Measurements from ENCODE around the gene PHYHD1. TPM values are rescaled to one million over a fixed set of nuclear protein-coding genes. Genes with fewer than 3 reads are reported as not detected.

Gene PHYHD1
- total and polyA plus RNA-seq, 2 of the 4 experiments (the other 2 are of a cell fraction) = 2.2 to 8.4 TPM

- H3K4me1 ChIP-seq (ENCODE audit: control insufficient read depth, insufficient read depth, low read length) = peaks cover 31% of the 10 kb centered on the region
- no peaks in the 10 kb centered on the region for H3K9me3 ChIP-seq (ENCODE audit: control insufficient read depth, insufficient read depth, low read length)
- no peak overlapping the region for H3K9ac ChIP-seq (ENCODE audit: low read depth, low read length)
- H3K18ac ChIP-seq (ENCODE audit: low read depth, low read length) = no peak overlapping the region
- H2BK20ac ChIP-seq (ENCODE audit: low read depth, low read length) = peak overlapping the region; percentile 44
- ATAC-seq (ENCODE audit: low read depth) (no peak), DNase-seq (no peak)
- peak overlapping the region; percentile 99 for H2BK5ac ChIP-seq (ENCODE audit: low read depth, low read length, poor library complexity, severe bottlenecking)
- no TSS peak for BruUV-seq (replicated peaks)
- intact Hi-C loops (cut with micrococcal nuclease) = no loop called here
- no peak overlapping the region for H3K4me3 ChIP-seq (ENCODE audit: insufficient read depth, low read depth, low read length)
- peak overlapping the region; percentile 90 to 94; a peak in 2 of 4 replicates for H4K8ac ChIP-seq (ENCODE audit: low read depth in 2 of 2, low read length in 2 of 2)
- no peaks in the 10 kb centered on the region; the same call in none of the 2 replicates for H4K20me1 ChIP-seq (ENCODE audit: insufficient read depth, low read length)
- peaks cover 47% of the 10 kb centered on the region for H3K9me1 ChIP-seq (ENCODE audit: insufficient read depth, low read length)
- no peak overlapping the region for H2AK9ac ChIP-seq (replicated peaks; ENCODE audit: low read depth, low read length, poor library complexity)
- peak overlapping the region; percentile 39; the same call in 1 of the 2 replicates for H2BK120ac ChIP-seq (ENCODE audit: low read depth, low read length)
- peaks cover 37% of the 10 kb centered on the region for H3K36me3 ChIP-seq (ENCODE audit: control insufficient read depth, insufficient read depth, low read length)
- no peak overlapping the region for H2BK15ac ChIP-seq (ENCODE audit: low read depth, low read length)
- no peak overlapping the region for H3K23ac ChIP-seq (ENCODE audit: low read depth, low read length)
- dilution Hi-C loops (cut with HindIII; ENCODE audit: low sequenced_read_pairs, unreplicated experiment) = no loop called here
- H3K4ac ChIP-seq (ENCODE audit: low read depth, low read length) = peak overlapping the region; percentile 64
- H3K27ac ChIP-seq (ENCODE audit: insufficient read depth, low read length) = no peak overlapping the region; the same call in 1 of the 2 replicates
- peak overlapping the region; percentile 99; the same call in 1 of the 2 replicates for H3K14ac ChIP-seq (replicated peaks; ENCODE audit: low read depth, low read length)
- H2AFZ ChIP-seq (replicated peaks; ENCODE audit: low read length, poor library complexity) = no peak overlapping the region
- WGBS, 2 experiments (ENCODE audit: extremely low coverage in 2 of 2, insufficient read length in 1 of 2) = 84% methylated on average over 14 of the region's 23 CpGs; no CpG with 5 or more reads in 1 of the 2 experiments
- peak overlapping the region; percentile 96 for H2AK5ac ChIP-seq (ENCODE audit: low read depth, low read length)
- no peak overlapping the region for H3K56ac ChIP-seq (ENCODE audit: extremely low read depth, insufficient read depth, low read length)
- in situ Hi-C loops (cut with MboI; ENCODE audit: low sequenced_read_pairs) = no loop called here
- POLR2A ChIA-PET (ENCODE audit: unreplicated experiment) = no interaction called here
- peaks cover 37 to 92% of the 10 kb centered on the region in 2 experiments; a peak in 3 of 4 replicates for H3K79me1 ChIP-seq (ENCODE audit: low read depth in 1 of 2, low read length in 2 of 2)
- no peak overlapping the region; the same call in 1 of the 2 replicates for H4K5ac ChIP-seq (ENCODE audit: low read depth, low read length)
- no peaks in the 10 kb centered on the region for H3K27me3 ChIP-seq (ENCODE audit: control insufficient read depth, insufficient read depth, low read length)
- TF ChIP-seq CEBPB (IDR thresholded peaks at IDR 0.05; ENCODE audit: low read depth, low read length) = 0 out of 2 replicates have a peak, but pooled peaks have one; percentile 3
- no peak for TF ChIP-seq MAFK (IDR thresholded peaks at IDR 0.05; ENCODE audit: low read depth, low read length)
- CTCF ChIA-PET = no interaction called here
- peak overlapping the region; percentile 98; the same call in 1 of the 2 replicates for H4K91ac ChIP-seq (ENCODE audit: insufficient read depth, low read depth, low read length)
- H3K4me2 ChIP-seq (ENCODE audit: low read depth, low read length) = no peak overlapping the region
These were observed 6.6 kb upstream of the PHYHD1 start for GRCh38 chr9:128913995-128914772.
